ENCODE data around the gene ADAP1. TPM values are rescaled to one million over a fixed set of nuclear protein-coding genes. Genes with fewer than 3 reads are reported as not detected.

Gene ADAP1
- total RNA-seq, 1 experiment from 2014 or later: 173 TPM

- TF ChIP-seq CTCF (IDR thresholded peaks at IDR 0.05; ENCODE audit: unreplicated experiment): no peak
- intact Hi-C loops (cut with micrococcal nuclease; ENCODE audit: unreplicated experiment): no loop called here
- Mint-ChIP-seq H3K27ac (ENCODE audit: unreplicated experiment) (peak overlapping the region; percentile 19), H3K36me3 (ENCODE audit: insufficient read depth, unreplicated experiment) (peaks cover 88% of the 10 kb centered on the region), H3K9me3 (ENCODE audit: low read depth, unreplicated experiment) (no peaks in the 10 kb centered on the region), H3K27me3 (ENCODE audit: unreplicated experiment) (no peaks in the 10 kb centered on the region), H3K4me3 (ENCODE audit: low read depth, unreplicated experiment) (no peak overlapping the region), H3K4me1 (ENCODE audit: low read depth, unreplicated experiment) (peaks cover 38% of the 10 kb centered on the region)
- DNase-seq: no peak
- CTCF ChIA-PET: interaction anchor here (0.6 kb wide), 1 partner anchor 18 kb away, joined by 3 read pairs; no protein-coding TSS in a partner anchor
- TSS peak; percentile 9 for BruUV-seq (replicated peaks)
Measured at GRCh38 chr7:932651-932975, 21.9 kb downstream of the ADAP1 start.

GRCh38 chr7:931871-932650, 22.4 kb downstream of the ADAP1 start:
- BruUV-seq (replicated peaks): no TSS peak
- H3K4me1 Mint-ChIP-seq (ENCODE audit: low read depth, unreplicated experiment): peaks cover 43% of the 10 kb centered on the region

GRCh38 chr7:930975-931758, 23.3 kb downstream of the ADAP1 start:
- H3K27me3 Mint-ChIP-seq (ENCODE audit: unreplicated experiment): no peaks in the 10 kb centered on the region
- DNase-seq: no peak
- H3K9me3 Mint-ChIP-seq (ENCODE audit: low read depth, unreplicated experiment): no peaks in the 10 kb centered on the region
- no TSS peak for BruUV-seq (replicated peaks)
- H3K27ac Mint-ChIP-seq (ENCODE audit: unreplicated experiment): peak overlapping the region; percentile 9
- intact Hi-C loops (cut with micrococcal nuclease; ENCODE audit: unreplicated experiment): no loop called here
- H3K4me3 Mint-ChIP-seq (ENCODE audit: low read depth, unreplicated experiment): no peak overlapping the region
- CTCF ChIA-PET: interaction anchor here (0.7 to 0.8 kb wide), 3 partner anchors 17 to 713 kb away, joined by 3 to 10 read pairs (median 5); no protein-coding TSS in a partner anchor
- H3K4me1 Mint-ChIP-seq (ENCODE audit: low read depth, unreplicated experiment): peaks cover 44% of the 10 kb centered on the region
- no peak for TF ChIP-seq CTCF (IDR thresholded peaks at IDR 0.05; ENCODE audit: unreplicated experiment)
- H3K36me3 Mint-ChIP-seq (ENCODE audit: insufficient read depth, unreplicated experiment): peaks cover 88% of the 10 kb centered on the region

More at GRCh38 chr7:931871-932650, 22.4 kb downstream of the ADAP1 start:
- peak overlapping the region; percentile 19 for H3K27ac Mint-ChIP-seq (ENCODE audit: unreplicated experiment)
- H3K27me3 Mint-ChIP-seq (ENCODE audit: unreplicated experiment): no peaks in the 10 kb centered on the region
- no peak for TF ChIP-seq CTCF (IDR thresholded peaks at IDR 0.05; ENCODE audit: unreplicated experiment)
- CTCF ChIA-PET: no interaction called here
- intact Hi-C loops (cut with micrococcal nuclease; ENCODE audit: unreplicated experiment): no loop called here
- no peak overlapping the region for H3K4me3 Mint-ChIP-seq (ENCODE audit: low read depth, unreplicated experiment)
- H3K9me3 Mint-ChIP-seq (ENCODE audit: low read depth, unreplicated experiment): no peaks in the 10 kb centered on the region
- peaks cover 88% of the 10 kb centered on the region for H3K36me3 Mint-ChIP-seq (ENCODE audit: insufficient read depth, unreplicated experiment)
- no peak for DNase-seq

GRCh38 chr7:929311-929711, 25.2 kb downstream of the ADAP1 start:
- Mint-ChIP-seq H3K27me3 (ENCODE audit: unreplicated experiment) (no peaks in the 10 kb centered on the region), H3K36me3 (ENCODE audit: insufficient read depth, unreplicated experiment) (peaks cover 87% of the 10 kb centered on the region), H3K9me3 (ENCODE audit: low read depth, unreplicated experiment) (no peaks in the 10 kb centered on the region), H3K4me3 (ENCODE audit: low read depth, unreplicated experiment) (peak overlapping the region; percentile 53), H3K4me1 (ENCODE audit: low read depth, unreplicated experiment) (peaks cover 55% of the 10 kb centered on the region), H3K27ac (ENCODE audit: unreplicated experiment) (peak overlapping the region; percentile 96)
- CTCF ChIA-PET: interaction anchor here (1.2 to 2.2 kb wide), 5 partner anchors 15 to 64 kb away, joined by 4 to 17 read pairs (median 7); partner anchors contain the start of gene ADAP1
- intact Hi-C loops (cut with micrococcal nuclease; ENCODE audit: unreplicated experiment): loop anchor here (2.0 kb wide), 1 partner anchor 15 kb away; no protein-coding TSS in a partner anchor
- no peak for TF ChIP-seq CTCF (IDR thresholded peaks at IDR 0.05; ENCODE audit: unreplicated experiment)
- DNase-seq: no peak
- no TSS peak for BruUV-seq (replicated peaks)

Data from Calu3 (cell line).